IPS DF 6.9 (cell line): ENCODE results near the gene TMEM233.
"Not testable (repeated sequence)": the region's sequence is repeated elsewhere in the genome, so short reads cannot be mapped to it uniquely, and the experiment has no call there.

ENCODE experiments used
- DNase-seq: peaks from one replicate; pipeline ENCODE4 v3.0.0-alpha.2; 2013; ENCODE audit warnings: low read depth, low spot score
- H3K27ac ChIP-seq: one replicate; pipeline ENCODE4 v1.5.1; 2013; ENCODE audit warnings: low read length, control low read depth
- H3K27me3 ChIP-seq: 2 replicates; pipeline ENCODE4 v1.6.1; 2013; ENCODE audit warnings: mild to moderate bottlenecking, low read length; ENCODE audit not compliant: control insufficient read depth, insufficient read depth
- H3K36me3 ChIP-seq: 2 replicates; pipeline ENCODE4 v1.6.1; 2013; ENCODE audit warnings: low read length; ENCODE audit not compliant: control insufficient read depth, insufficient read depth
- H3K4me1 ChIP-seq: 2 replicates; pipeline ENCODE4 v1.6.1; 2013; ENCODE audit warnings: low read length; ENCODE audit not compliant: control insufficient read depth, insufficient read depth
- H3K4me3 ChIP-seq: 2 replicates; pipeline ENCODE4 v1.5.1; 2013; ENCODE audit warnings: mild to moderate bottlenecking, low read length
- H3K9me3 ChIP-seq: 2 replicates; pipeline ENCODE4 v1.6.1; 2013; ENCODE audit warnings: low read length, inconsistent platforms; ENCODE audit not compliant: control insufficient read depth, insufficient read depth
- WGBS: extraction: QIAGEN DNeasy Blood & Tissue Kit; methylation state at CpG from one replicate; pipeline ENCODE4 v1.1.7; 2013; ENCODE audit warnings: mixed read lengths, missing lambda C conversion rate; ENCODE audit not compliant: insufficient read length, insufficient coverage; 5-methylcytosine and 5-hydroxymethylcytosine counted together

Gene TMEM233

DNA sequence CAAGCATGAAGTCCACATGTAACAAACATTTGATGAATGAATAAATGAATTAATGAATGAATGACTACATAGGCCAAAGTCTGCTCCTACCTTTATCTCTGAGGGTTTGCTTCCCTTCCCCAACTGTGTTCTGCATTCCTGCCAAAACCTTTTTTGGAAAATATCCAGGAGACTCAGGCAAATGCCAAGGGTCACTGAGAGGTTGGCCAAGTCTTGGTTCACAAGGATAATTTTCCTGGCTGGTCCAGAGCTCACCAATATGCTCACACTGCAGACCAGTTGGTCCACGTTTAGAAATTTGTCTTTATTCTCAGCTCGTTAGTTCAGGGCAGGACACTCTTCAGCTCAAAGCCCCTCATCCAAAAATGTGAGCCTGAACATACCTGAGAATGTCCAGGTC is 10.2 kb downstream of the TMEM233 start:
- Histone ChIP-seq H3K27me3 (no peaks in the 10 kb centered on the region), H3K36me3 (no peaks in the 10 kb centered on the region), H3K27ac (no peak overlapping the region), H3K4me1 (no peaks in the 10 kb centered on the region), H3K9me3 (no peaks in the 10 kb centered on the region), H3K4me3 (no peak overlapping the region)
- no CpG with 5 or more reads among the region's 2 CpGs for WGBS
- DNase-seq: no peak

DNA sequence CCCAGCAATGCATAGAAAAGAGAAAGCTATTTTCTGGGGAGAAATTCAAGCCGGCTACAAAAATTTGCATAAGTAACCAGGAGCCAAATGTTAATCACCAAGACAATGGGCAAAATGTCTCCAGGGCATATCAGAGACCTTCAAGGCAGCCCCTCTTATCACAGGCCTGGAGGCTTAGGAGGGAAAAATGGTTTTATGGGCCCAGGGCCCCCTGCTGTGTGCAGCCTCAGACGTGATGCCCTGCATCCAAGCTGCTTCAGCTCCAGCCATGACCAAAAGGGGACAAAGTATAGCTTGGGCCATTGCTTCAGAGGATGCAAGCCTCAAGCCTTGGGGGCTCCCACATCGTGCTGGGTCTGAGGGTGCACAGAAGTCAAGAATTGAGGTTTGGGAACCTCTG is 15.8 kb downstream of the TMEM233 start:
- DNase-seq: no peak
- H3K36me3 ChIP-seq: no peaks in the 10 kb centered on the region
- H3K4me3 ChIP-seq: no peak overlapping the region
- H3K4me1 ChIP-seq: no peaks in the 10 kb centered on the region
- no peaks in the 10 kb centered on the region for H3K9me3 ChIP-seq
- WGBS: no CpG with 5 or more reads among the region's 3 CpGs
- no peaks in the 10 kb centered on the region for H3K27me3 ChIP-seq
- H3K27ac ChIP-seq: no peak overlapping the region

DNA sequence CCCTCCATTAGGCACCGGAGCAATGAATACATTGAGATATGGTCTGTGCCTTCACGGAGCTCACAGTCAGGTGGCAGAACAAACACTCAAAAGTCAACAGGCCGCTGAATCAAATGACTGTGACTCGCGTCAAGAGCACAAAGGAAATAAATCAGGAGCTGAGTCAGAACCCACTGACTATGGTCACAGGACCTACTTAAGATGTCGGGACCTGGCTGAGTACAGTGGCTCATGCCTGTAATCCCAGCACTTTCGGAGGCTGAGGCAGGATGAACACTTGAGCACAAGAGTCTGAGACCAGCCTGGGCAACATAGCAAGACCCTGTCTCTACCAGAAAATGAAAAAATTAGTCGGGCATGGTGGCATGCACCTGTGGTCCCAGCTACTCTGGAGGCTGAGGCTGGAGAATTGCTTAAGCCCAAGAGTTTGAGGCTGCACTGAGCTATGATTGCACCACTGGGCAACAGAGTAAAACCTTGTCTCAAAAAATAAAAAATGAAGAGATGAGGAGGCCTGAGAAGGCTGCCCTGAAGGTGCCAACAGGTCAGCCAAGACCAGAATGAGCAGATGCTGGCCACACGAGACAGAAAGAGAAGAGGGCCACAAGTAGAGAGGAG is 19.9 kb downstream of the TMEM233 start:
- WGBS: no CpG with 5 or more reads among the region's 9 CpGs
- no peak overlapping the region for H3K27ac ChIP-seq
- no peaks in the 10 kb centered on the region for H3K9me3 ChIP-seq
- no peak overlapping the region for H3K4me3 ChIP-seq
- H3K27me3 ChIP-seq: no peaks in the 10 kb centered on the region
- no peaks in the 10 kb centered on the region for H3K36me3 ChIP-seq
- DNase-seq: no peak
- no peaks in the 10 kb centered on the region for H3K4me1 ChIP-seq

DNA sequence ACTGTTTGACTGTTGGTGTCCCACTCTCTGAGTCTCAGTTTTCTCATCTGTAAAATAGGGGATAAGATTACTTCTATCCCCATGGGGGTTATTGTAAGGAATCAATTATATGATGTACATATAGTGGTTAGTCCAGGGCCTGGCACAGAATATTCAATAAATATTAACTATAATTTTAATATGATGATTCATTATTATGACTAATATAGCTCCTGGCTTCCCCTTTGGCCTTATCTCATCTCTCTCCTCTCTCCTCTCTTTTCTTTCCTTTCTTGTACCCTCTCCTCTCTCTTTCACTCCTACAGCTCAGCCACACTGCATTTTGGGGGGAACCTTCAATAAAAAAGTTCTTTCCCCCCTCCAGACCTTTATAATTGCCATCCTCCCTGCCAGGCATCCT is 21.1 kb downstream of the TMEM233 start:
- no peak for DNase-seq
- H3K27me3 ChIP-seq: no peaks in the 10 kb centered on the region
- no peaks in the 10 kb centered on the region for H3K4me1 ChIP-seq
- H3K4me3 ChIP-seq: no peak overlapping the region
- H3K27ac ChIP-seq: no peak overlapping the region
- H3K9me3 ChIP-seq: no peaks in the 10 kb centered on the region
- H3K36me3 ChIP-seq: no peaks in the 10 kb centered on the region

DNA sequence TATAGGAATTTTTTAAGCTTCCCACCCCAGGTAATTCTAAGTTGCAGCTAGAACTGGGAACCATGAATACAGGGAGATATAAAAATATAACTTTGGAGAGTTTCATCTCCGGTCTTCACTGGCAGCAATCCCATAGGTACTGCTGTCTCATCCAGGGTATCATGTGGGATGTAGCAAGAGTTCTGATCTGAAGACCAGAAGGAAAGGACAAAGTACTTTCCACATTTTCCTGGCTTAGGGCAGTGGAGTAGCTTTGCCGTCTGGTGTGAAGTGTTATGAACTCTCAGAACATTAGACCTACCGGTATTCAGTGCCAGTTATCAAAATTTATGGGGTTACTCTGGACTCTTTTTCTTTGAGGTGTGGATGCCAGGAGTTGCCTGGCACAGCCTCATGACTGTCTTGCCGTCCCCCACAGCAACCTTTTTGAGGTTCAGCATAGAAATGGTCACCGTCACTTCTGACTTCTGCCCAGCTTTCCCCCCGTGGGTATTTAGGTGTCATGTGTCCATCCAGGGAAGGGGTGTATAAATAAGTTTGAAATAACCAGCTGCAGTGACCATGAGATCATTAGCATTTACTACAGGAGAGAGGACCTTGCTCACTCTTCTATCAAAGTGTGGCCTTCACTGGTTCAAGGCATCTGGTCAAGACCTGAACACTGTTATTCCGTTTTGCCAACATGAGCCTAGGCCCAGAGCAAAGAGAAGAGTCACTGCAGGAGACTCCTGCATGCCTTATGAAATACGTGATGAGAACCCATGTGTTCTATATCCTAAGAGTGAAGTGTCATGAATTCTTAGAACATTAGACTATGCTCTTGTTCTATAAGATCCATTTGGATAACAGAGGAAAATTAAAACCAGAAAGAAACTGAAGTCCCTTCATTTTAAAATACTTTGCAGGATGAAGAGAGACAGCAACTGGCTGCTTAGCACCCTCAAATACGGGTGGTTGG is 22.2 kb downstream of the TMEM233 start:
- no peak overlapping the region for H3K4me3 ChIP-seq
- H3K4me1 ChIP-seq: no peaks in the 10 kb centered on the region
- no peak for DNase-seq
- H3K36me3 ChIP-seq: no peaks in the 10 kb centered on the region
- no peak overlapping the region for H3K27ac ChIP-seq
- no peaks in the 10 kb centered on the region for H3K9me3 ChIP-seq
- WGBS: no CpG with 5 or more reads among the region's 9 CpGs
- H3K27me3 ChIP-seq: no peaks in the 10 kb centered on the region

DNA sequence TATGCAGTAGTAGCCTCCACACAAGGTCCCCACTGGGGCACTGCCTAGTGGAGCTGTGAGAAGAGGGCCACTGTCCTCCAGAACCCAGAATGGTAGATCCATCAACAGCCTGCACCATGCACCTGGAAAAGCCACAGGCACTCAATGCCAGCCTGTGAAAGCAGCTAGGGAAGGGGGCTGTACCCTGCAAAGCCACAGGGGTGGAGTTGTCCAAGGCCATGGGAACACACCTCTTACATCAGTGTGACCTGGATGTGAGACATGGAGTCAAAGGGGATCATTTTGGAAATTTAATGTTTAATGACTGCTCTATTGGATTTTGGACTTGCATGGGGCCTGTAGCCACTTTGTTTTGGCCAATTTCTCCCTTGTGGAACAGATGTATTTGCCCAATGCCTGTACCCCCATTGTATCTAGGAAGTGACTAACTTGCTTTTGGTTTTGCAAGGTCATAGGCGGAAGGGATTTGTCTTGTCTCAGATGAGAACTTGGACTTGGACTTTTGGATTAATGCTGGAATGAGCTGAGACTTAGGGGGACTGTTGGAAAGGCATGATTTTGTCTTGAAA is 24.8 kb downstream of the TMEM233 start:
- not testable (repeated sequence) for H3K27ac ChIP-seq, H3K4me1 ChIP-seq, H3K36me3 ChIP-seq, H3K9me3 ChIP-seq, H3K27me3 ChIP-seq, DNase-seq, H3K4me3 ChIP-seq
- WGBS: no CpG with 5 or more reads among the region's 1 CpG

DNA sequence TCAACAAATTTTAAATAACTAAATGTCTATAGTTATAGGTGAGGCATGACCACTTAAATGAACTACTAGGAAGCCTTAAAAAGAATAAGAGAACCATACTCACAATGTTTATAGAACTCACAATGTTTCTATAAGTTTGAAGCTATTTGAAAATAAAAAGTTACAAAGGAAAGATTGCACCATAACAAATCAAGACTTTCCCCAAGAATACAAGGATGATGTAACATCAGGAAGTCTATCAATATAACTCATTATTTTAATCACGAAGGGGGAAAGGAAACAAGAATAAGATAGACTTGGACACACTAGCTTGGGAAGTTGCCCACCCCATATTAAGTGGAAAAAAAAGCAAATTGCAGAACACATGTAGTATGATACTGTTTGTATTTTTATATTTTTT is 26.9 kb downstream of the TMEM233 start:
- DNase-seq: no peak

DNA sequence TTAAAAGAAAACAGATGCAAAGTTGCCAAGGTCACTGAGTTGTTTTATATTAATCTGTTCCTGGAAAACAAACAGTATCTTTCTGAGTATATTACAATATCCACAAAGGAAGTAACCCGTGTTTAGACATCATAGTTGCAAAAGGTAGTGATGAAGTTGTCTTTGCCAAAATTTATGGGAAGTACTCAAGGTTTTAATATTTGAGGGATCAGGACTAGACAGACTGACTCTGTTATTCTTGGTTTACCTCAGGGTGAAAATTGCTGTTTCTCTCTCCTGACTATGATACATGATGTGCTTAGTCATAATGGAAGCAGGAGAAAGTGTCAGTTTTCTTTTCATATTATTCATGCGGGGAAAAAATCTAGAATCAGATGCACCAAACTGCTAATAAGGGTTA is 28.3 kb downstream of the TMEM233 start:
- Histone ChIP-seq H3K27me3 (no peaks in the 10 kb centered on the region), H3K36me3 (no peaks in the 10 kb centered on the region), H3K9me3 (no peaks in the 10 kb centered on the region), H3K4me1 (no peaks in the 10 kb centered on the region), H3K4me3 (no peak overlapping the region), H3K27ac (no peak overlapping the region)
- DNase-seq: no peak
- WGBS: no CpG with 5 or more reads among the region's 2 CpGs

More for the DNA sequence above, 26.9 kb downstream of the TMEM233 start:
- Histone ChIP-seq H3K4me1 (no peaks in the 10 kb centered on the region), H3K36me3 (no peaks in the 10 kb centered on the region), H3K4me3 (no peak overlapping the region), H3K27me3 (no peaks in the 10 kb centered on the region), H3K9me3 (no peaks in the 10 kb centered on the region), H3K27ac (no peak overlapping the region)
- WGBS: no CpG with 5 or more reads among the region's 1 CpG

DNA sequence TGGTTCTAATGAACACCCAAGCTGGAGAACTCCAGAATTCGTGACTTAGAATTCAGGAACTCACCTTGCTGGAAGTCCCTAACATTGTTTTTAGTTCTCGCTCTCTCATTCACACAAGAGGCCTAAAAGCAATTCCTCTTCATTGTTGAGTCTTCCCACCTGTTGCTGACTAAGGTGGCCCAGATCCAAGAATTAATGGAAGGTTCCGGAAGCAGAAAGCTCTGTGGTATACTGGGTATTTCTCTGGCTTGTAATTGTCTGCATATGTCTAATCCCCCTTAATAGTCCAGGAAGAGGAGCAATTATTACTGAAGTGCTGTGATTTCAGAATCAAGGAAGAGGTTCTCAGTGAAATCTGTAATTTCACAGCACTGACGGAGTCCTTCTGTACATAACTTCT is 31.4 kb downstream of the TMEM233 start:
- DNase-seq: no peak
- Histone ChIP-seq H3K27ac (no peak overlapping the region), H3K4me3 (no peak overlapping the region), H3K27me3 (no peaks in the 10 kb centered on the region), H3K4me1 (no peaks in the 10 kb centered on the region), H3K36me3 (no peaks in the 10 kb centered on the region), H3K9me3 (no peaks in the 10 kb centered on the region)
- no CpG with 5 or more reads among the region's 4 CpGs for WGBS

DNA sequence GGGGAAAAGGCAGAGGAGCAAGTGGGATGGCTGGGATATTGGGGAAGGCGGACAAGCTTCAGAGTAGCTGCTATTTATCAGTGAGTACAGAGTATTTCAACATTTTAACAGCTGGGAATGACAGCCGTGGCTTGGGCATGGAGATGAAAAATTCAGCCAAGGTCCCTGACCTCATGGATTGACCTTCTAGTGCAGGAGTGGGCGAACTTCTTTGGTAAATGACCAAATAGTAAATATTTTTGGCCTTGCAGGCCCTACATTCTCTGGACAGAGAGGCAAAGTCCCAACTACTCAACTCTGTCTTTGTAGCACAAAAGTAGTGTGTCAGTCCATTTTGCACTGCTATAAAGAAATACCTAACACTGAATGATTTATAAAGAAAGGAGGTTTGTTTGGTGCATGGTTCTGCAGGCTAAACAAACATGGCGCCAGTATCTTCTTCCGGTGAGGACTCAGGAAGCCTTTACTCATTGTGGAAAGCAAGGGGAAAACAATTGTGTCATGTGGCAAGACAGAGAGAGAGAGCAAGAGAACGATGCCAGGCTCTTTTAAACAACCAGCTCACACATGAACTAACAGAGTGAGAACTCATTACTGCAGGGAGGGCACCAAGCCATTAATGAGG is 33.6 kb downstream of the TMEM233 start:
- no peaks in the 10 kb centered on the region for H3K36me3 ChIP-seq
- no peak overlapping the region for H3K27ac ChIP-seq
- H3K9me3 ChIP-seq: no peaks in the 10 kb centered on the region
- no peaks in the 10 kb centered on the region for H3K27me3 ChIP-seq
- H3K4me1 ChIP-seq: no peaks in the 10 kb centered on the region
- no peak overlapping the region for H3K4me3 ChIP-seq
- WGBS: no CpG with 5 or more reads among the region's 6 CpGs
- no peak for DNase-seq
